Erythroblast (primary cell): ENCODE results near the gene MRPL27.

Experiments used
- DNase-seq, 2 experiments: peaks; one replicate each; lab custom pipeline; 2025; lab: John Stamatoyannopoulos, UW
- GATA1 ChIP-seq: IDR thresholded peaks from 2 replicates; pipeline ENCODE4 v1.6.1; 2011; ENCODE audit warnings: low read depth, mild to moderate bottlenecking, control low read depth, low read length, moderate library complexity
- POLR2A ChIP-seq: IDR thresholded peaks from 2 replicates; pipeline ENCODE4 v1.6.1; 2011; ENCODE audit warnings: mild to moderate bottlenecking, low read length

Gene MRPL27

GRCh38 chr17:50352693-50353599, 20.0 kb downstream of the MRPL27 start:
- TF ChIP-seq GATA1 (no peak), POLR2A (no peak)
- DNase-seq, result no peak

DNA sequence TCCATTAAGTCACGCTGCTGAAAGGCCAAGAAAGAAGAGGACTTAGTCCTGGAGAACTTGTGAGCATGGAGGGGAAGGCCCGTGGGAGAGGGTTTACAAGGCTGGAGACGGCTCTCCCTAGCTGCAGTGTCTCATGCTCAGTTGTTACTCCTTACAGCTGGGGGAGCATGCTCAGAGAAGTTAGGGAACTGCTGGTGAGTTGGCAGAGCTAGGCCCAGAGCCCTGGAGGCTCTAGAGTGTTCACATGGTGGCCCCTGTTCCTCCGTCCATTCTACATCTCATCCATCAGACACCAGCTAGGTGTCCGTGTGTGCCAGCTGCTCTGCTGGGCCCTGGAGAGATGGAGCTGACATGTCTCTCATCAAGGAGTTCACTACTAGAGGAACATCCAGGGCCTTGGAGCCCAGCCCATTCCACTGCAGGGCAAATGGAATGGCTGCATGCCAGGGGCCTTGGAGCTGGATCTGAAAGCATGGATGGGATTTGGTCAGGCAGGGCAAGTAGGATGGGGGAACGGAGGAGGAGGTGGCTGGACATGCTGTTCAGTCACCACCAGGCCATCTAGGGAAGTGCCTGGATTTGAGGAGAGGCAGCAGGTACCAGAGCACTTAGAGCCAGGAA, 20.8 kb downstream of the MRPL27 start:
- TF ChIP-seq GATA1 (no peak), POLR2A (no peak)
- DNase-seq, result no peak

DNA sequence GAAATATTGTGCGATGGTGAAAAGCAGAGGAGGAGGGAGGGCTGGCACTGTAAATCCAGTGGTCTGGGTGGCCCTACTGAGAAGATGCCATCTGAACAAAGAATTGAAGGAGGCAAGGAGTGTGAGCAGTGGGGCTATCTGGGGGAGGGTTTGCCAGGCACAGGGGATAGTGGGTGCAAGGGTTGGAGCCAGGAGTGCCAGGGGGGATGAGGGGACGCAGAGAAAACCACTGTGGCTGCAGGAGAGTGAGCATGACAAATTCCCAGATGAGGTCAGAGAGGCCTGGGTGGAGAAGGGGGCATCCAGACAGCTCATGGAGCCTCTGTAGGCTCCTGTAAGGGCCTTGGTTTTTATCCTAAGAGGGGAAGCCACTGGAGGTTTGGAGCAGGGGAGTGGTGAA, 22.3 kb downstream of the MRPL27 start:
- DNase-seq, result no peak
- no peak for TF ChIP-seq GATA1
- TF ChIP-seq POLR2A, result no peak

DNA sequence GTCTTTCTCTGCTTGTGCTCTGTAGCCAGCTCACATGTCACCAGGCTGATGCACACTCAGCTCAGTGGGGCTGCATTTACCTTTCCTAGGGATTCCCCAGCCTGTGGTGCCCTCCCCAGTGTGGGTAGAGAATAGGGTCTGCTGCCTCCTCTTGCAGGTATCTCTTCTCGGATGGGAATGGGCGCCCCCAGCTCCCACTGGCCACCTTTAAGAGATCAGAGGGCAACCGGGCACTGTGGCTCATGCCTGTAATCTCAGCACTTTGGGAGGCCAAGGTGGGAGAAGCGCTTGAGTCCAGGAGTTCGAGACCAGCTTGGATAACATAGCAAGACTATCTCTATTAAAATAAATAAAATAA, 23.8 kb downstream of the MRPL27 start:
- no peak for TF ChIP-seq GATA1

GRCh38 chr17:50348522-50349242, 24.3 kb downstream of the MRPL27 start:
- no peak for TF ChIP-seq GATA1
- no peak for TF ChIP-seq POLR2A
- no peak for DNase-seq

More for the DNA sequence above, 23.8 kb downstream of the MRPL27 start:
- no peak for DNase-seq

DNA sequence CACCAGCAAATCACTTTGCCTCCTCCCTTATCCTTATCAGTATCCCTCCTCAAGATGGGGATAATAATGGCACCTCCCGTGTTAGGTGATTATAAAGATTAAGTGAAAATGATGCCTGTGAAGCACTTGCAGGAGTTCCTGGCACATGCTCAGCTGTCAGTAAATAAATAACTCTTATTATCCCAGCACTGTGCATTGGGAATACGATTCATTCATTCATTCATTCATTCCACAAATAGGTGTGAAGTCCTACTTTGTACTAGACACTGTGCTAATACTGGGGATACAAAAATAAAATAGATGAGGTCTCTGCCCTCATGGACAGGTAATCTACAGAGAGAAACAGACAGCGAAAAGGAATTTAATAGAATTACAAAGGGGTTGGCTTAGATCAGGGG, 25.1 kb downstream of the MRPL27 start:
- no peak for TF ChIP-seq POLR2A
- TF ChIP-seq GATA1, result no peak
- no peak for DNase-seq

DNA sequence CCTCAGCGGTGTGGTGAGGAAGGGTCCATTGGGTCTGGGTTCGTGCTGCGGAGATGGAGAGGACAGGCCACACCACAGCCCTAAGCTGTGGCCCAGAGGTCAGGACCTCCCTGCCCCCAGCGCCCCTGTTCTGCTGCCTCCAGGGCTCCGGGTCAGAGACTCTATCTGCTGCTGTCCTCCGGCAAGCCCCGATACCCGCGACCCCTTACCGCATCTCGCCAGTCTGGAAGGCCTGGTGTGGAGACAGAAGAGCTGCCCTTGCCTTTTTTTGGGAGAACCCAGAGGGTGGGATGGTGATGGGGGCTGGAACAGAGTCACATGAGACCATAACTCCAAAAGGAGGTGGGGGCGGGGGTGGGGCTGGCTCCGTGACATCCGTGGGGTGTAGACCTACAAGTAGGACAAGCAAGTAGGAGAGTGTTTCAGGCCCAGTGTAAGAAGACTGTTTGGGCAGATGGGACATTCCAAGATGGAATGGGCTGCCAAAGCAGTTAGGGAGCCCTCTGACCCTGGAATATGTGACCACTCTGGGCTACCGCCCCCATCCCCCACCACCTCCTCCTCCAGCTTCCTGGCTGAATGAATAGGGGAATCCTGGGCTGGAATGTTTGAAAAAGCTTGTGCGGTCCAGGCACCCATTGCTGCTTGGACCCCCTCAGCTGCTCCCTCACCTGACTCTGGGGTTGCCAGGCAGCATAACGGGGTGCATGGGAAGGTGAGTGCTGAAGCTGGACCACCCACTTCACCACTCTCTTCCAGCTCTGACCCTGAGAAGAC, 25.7 kb downstream of the MRPL27 start:
- TF ChIP-seq POLR2A (no peak), GATA1 (no peak)
- DNase-seq, result no peak

GRCh38 chr17:50346313-50347116, 26.5 kb downstream of the MRPL27 start:
- TF ChIP-seq POLR2A (no peak), GATA1 (no peak)
- DNase-seq, result peak; percentile 55 to 57

GRCh38 chr17:50345432-50346312, 27.3 kb downstream of the MRPL27 start, which contains the start of gene XYLT2:
Gene XYLT2 (plus strand): TSS chr17:50346126. CDS start chr17:50346141, 15 bp downstream.
- TF ChIP-seq GATA1 (no peak), POLR2A (no peak)
- peak; percentile 90 to 94 for DNase-seq

GRCh38 chr17:50344731-50345365, 28.1 kb downstream of the MRPL27 start:
- TF ChIP-seq POLR2A (no peak), GATA1 (no peak)
- no peak for DNase-seq

GRCh38 chr17:50339381-50339780, 33.6 kb downstream of the MRPL27 start:
- TF ChIP-seq POLR2A (no peak), GATA1 (no peak)
- no peak for DNase-seq

- TF ChIP-seq POLR2A (no peak), GATA1 (no peak)
Observed at GRCh38 chr17:50338645-50339044, 34.3 kb downstream of the MRPL27 start.

More at GRCh38 chr17:50338645-50339044, 34.3 kb downstream of the MRPL27 start:
- DNase-seq, result no peak
